HL-60 (cell line): ENCODE data around the gene FAHD2A.

ENCODE experiments used
- DNase-seq, 2 experiments: peaks; one replicate each; pipeline ENCODE4 v3.0.0-alpha.2; 2010 to 2020; ENCODE audit warnings: low read depth in 1 of 2, low spot score in 1 of 2
- H3K27ac ChIP-seq: fragments of 250-450 bp; sonication (Bioruptor Pico); replicated peaks from 2 replicates; pipeline ENCODE4 v1.5.1; 2020; ENCODE audit warnings: mild to moderate bottlenecking, moderate library complexity
- H3K27me3 ChIP-seq: fragments of 250-450 bp; sonication (Bioruptor Pico); 2 replicates; pipeline ENCODE4 v1.5.1; 2021; ENCODE audit warnings: mild to moderate bottlenecking, moderate library complexity; ENCODE audit not compliant: insufficient read depth, poor library complexity, severe bottlenecking
- H3K4me3 ChIP-seq: replicated peaks from 2 replicates; pipeline ENCODE4 v1.5.1; 2011; ENCODE audit warnings: mild to moderate bottlenecking, control low read depth, low read length; ENCODE audit not compliant: insufficient read depth
- CTCF ChIP-seq: IDR thresholded peaks from one replicate; pipeline ENCODE4 v1.5.1; 2011; ENCODE audit warnings: low read length, control low read depth, inconsistent platforms; ENCODE audit not compliant: insufficient read depth
- GABPA ChIP-seq: IDR thresholded peaks from 2 replicates; pipeline ENCODE4 v1.6.1; 2012; ENCODE audit warnings: low read depth
- POLR2AphosphoS5 ChIP-seq: IDR thresholded peaks from 2 replicates; pipeline ENCODE4 v1.6.1; 2012; ENCODE audit warnings: low read depth
- REST ChIP-seq: IDR thresholded peaks from 2 replicates; pipeline ENCODE4 v1.6.1; 2012; ENCODE audit warnings: low read depth; ENCODE audit not compliant: insufficient replicate concordance
- SPI1 ChIP-seq: IDR thresholded peaks from 2 replicates; pipeline ENCODE4 v1.6.1; 2012; ENCODE audit warnings: low read depth, mild to moderate bottlenecking, borderline replicate concordance

FAHD2A gene

GRCh38 chr2:95359031-95359430, 43.5 kb upstream of the FAHD2A start:
- no peaks in the 10 kb centered on the region for H3K27me3 ChIP-seq
- no peak overlapping the region for H3K4me3 ChIP-seq
- no peak for TF ChIP-seq GABPA
- TF ChIP-seq CTCF, result no peak
- no peak for TF ChIP-seq POLR2AphosphoS5
- no peak for TF ChIP-seq SPI1
- no peak overlapping the region for H3K27ac ChIP-seq
- no peak for DNase-seq

- Histone ChIP-seq H3K4me3 (no peak overlapping the region), H3K27ac (no peak overlapping the region), H3K27me3 (no peaks in the 10 kb centered on the region)
- TF ChIP-seq CTCF, result no peak
- no peak for TF ChIP-seq SPI1
- TF ChIP-seq REST, result no peak
- TF ChIP-seq GABPA, result no peak
- no peak for TF ChIP-seq POLR2AphosphoS5
- no peak for DNase-seq
Observed at GRCh38 chr2:95359501-95359930, 43.0 kb upstream of the FAHD2A start.

- DNase-seq, result no peak
- TF ChIP-seq SPI1 (no peak), CTCF (no peak), GABPA (no peak), REST (no peak), POLR2AphosphoS5 (no peak)
- Histone ChIP-seq H3K27ac (no peak overlapping the region), H3K27me3 (no peaks in the 10 kb centered on the region), H3K4me3 (no peak overlapping the region)
Observed at GRCh38 chr2:95361216-95361980, 41.1 kb upstream of the FAHD2A start.

GRCh38 chr2:95362486-95362885, 40.0 kb upstream of the FAHD2A start:
- H3K27me3 ChIP-seq, result no peaks in the 10 kb centered on the region
- no peak for DNase-seq
- H3K4me3 ChIP-seq, result no peak overlapping the region
- no peak for TF ChIP-seq GABPA
- H3K27ac ChIP-seq, result no peak overlapping the region
